Mesothelial cell of epicardium (in vitro differentiated cells): ENCODE measurements around the gene CORIN. TPM values are rescaled to one million over a fixed set of nuclear protein-coding genes. Genes with fewer than 3 reads are reported as not detected.

Experiments used
- DNase-seq, 2 experiments: peaks; one replicate each; pipeline ENCODE4 v3.0.0; 2021; ENCODE audit warnings: low spot score in 2 of 2; ENCODE audit not compliant: unreplicated experiment in 2 of 2
- H3K27ac Mint-ChIP-seq: 2 replicates; pipeline ENCODE4 v1.8.0; 2021; ENCODE audit warnings: mixed read lengths
- H3K27me3 Mint-ChIP-seq: 2 replicates; pipeline ENCODE4 v1.8.0; 2021; ENCODE audit warnings: low read depth, mixed read lengths
- H3K36me3 Mint-ChIP-seq: 2 replicates; pipeline ENCODE4 v1.8.0; 2021; ENCODE audit warnings: mixed read lengths
- H3K4me1 Mint-ChIP-seq: 2 replicates; pipeline ENCODE4 v1.8.0; 2021; ENCODE audit warnings: mixed read lengths
- H3K4me3 Mint-ChIP-seq: 2 replicates; pipeline ENCODE4 v1.8.0; 2021; ENCODE audit warnings: mild to moderate bottlenecking, moderate library complexity, mixed read lengths
- H3K9me3 Mint-ChIP-seq: 2 replicates; pipeline ENCODE4 v1.8.0; 2021; ENCODE audit warnings: mixed read lengths
- total RNA-seq: library from RNA; stranded (reverse); gene quantifications from 3 replicates; pipeline ENCODE4 v1.2.1, GENCODE V29; 2021
- TF ChIP-seq, protein P1 (sequence below): fragments of 200-600 bp; sonication (generic); IDR thresholded peaks from one replicate; pipeline ENCODE4 v1.5.0; 2021; ENCODE audit warnings: antibody characterized with exemption; ENCODE audit not compliant: unreplicated experiment

CORIN gene
- total RNA-seq, 1 donor from 2014 or later = 1.5 TPM

DNA sequence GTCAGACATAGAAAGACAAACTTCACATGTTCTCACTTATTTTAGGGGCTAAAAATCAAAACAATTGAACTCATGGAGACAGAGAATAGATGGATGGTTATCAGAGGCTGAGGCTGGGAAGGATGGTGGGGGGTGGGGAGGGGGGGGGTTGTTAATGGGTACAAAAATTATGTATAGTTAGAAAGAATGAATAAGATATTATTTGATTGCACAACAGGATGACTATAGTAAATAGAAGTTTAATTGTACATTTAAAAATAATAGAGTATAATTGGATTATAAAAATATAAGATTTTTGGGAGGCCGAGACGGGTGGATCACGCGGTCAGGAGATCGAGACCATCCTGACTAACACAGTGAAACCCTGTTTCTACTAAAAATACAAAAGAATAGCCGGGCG, 33.3 kb downstream of the CORIN start:
- H3K27me3 Mint-ChIP-seq = no peaks in the 10 kb centered on the region
- no peaks in the 10 kb centered on the region for H3K36me3 Mint-ChIP-seq
- H3K9me3 Mint-ChIP-seq = peaks cover 22% of the 10 kb centered on the region
- H3K4me3 Mint-ChIP-seq = no peak overlapping the region
- H3K4me1 Mint-ChIP-seq = no peaks in the 10 kb centered on the region
- H3K27ac Mint-ChIP-seq = no peak overlapping the region
- TF ChIP-seq, protein P1, sequence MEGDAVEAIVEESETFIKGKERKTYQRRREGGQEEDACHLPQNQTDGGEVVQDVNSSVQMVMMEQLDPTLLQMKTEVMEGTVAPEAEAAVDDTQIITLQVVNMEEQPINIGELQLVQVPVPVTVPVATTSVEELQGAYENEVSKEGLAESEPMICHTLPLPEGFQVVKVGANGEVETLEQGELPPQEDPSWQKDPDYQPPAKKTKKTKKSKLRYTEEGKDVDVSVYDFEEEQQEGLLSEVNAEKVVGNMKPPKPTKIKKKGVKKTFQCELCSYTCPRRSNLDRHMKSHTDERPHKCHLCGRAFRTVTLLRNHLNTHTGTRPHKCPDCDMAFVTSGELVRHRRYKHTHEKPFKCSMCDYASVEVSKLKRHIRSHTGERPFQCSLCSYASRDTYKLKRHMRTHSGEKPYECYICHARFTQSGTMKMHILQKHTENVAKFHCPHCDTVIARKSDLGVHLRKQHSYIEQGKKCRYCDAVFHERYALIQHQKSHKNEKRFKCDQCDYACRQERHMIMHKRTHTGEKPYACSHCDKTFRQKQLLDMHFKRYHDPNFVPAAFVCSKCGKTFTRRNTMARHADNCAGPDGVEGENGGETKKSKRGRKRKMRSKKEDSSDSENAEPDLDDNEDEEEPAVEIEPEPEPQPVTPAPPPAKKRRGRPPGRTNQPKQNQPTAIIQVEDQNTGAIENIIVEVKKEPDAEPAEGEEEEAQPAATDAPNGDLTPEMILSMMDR = no peak
- DNase-seq = no peak

DNA sequence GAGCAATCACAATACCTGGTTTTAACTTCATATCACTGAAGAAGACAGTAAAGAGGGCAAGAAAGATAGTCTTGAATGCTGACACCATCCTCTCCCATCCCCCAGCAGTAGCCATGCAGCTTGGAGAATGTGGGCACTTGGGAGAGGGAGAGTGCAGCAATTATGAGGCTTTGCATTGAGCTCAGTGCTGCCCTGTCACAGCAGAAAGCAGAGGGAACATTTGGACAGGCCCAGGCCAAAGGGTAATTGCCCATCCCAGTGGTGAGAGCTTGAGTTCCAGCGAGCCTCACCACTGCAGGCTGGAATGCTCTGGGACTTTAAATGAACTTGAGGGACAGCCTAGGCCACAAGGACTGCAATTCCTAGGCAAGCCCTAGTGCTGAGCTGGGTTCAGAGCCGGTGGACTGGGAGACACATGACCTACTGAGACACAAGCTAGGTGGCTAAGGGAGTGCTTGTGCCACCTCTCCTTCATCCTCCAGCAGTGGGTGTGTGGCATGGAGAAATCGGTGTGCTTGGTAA, 36.3 kb downstream of the CORIN start:
- Mint-ChIP-seq H3K27ac (no peak overlapping the region), H3K9me3 (peaks cover 28% of the 10 kb centered on the region), H3K4me3 (no peak overlapping the region), H3K36me3 (no peaks in the 10 kb centered on the region), H3K4me1 (no peaks in the 10 kb centered on the region), H3K27me3 (no peaks in the 10 kb centered on the region)
- DNase-seq = no peak
- TF ChIP-seq, protein P1 = no peak

GRCh38 chr4:47798165-47798564, 39.7 kb downstream of the CORIN start:
- H3K36me3 Mint-ChIP-seq = no peaks in the 10 kb centered on the region
- no peaks in the 10 kb centered on the region for H3K27me3 Mint-ChIP-seq
- DNase-seq = no peak
- no peaks in the 10 kb centered on the region for H3K4me1 Mint-ChIP-seq
- peaks cover 15% of the 10 kb centered on the region for H3K9me3 Mint-ChIP-seq
- H3K27ac Mint-ChIP-seq = no peak overlapping the region
- no peak overlapping the region for H3K4me3 Mint-ChIP-seq
- TF ChIP-seq, protein P1 = no peak

DNA sequence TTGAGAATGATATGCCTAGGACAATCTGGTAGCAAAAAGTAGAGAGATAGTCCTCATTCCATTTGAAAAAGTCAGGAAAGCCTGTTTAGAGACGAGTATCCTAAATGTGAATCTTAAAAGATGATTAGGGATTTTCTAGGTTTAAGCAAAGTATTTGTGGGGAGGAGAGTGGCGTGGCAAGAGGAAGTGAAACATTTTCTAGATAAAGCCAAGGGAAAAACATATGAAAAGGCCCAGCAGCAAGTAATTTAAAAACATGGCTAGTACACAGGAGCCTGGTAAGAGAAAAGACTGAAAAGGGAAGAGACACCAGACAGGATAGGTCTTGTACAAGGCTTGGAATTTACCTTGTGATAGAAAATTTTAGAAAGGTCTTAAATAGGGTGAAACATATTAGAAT, 45.9 kb downstream of the CORIN start:
- TF ChIP-seq, protein P1 = no peak
- peaks cover 1% of the 10 kb centered on the region for H3K27me3 Mint-ChIP-seq
- no peaks in the 10 kb centered on the region for H3K4me1 Mint-ChIP-seq
- no peaks in the 10 kb centered on the region for H3K36me3 Mint-ChIP-seq
- peaks cover 4% of the 10 kb centered on the region for H3K9me3 Mint-ChIP-seq
- H3K4me3 Mint-ChIP-seq = no peak overlapping the region
- H3K27ac Mint-ChIP-seq = no peak overlapping the region
- no peak for DNase-seq

DNA sequence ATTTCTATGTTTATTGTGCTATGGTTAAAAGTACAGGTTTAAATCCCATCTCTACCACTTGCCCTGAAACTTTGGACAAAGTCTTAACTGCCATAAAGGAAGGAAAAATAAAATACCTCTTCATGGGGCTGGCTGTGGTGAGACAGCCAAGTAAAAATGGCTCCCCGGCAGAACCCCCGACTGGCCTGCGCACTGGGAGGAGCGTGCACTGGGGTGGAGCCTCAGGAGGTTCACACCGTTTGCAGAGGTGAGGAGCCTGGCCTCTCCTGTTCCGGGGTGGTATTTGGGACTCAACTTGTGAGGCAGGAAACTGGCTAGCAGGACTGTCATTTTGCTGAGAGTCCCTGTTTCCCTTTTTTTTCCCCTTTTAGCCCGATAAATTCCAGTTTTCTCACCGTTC, 47.8 kb downstream of the CORIN start:
- Mint-ChIP-seq H3K9me3 (peaks cover 4% of the 10 kb centered on the region), H3K4me1 (no peaks in the 10 kb centered on the region), H3K27me3 (peaks cover 1% of the 10 kb centered on the region), H3K4me3 (no peak overlapping the region), H3K36me3 (no peaks in the 10 kb centered on the region), H3K27ac (no peak overlapping the region)
- no peak for DNase-seq
- TF ChIP-seq, protein P1 = no peak

DNA sequence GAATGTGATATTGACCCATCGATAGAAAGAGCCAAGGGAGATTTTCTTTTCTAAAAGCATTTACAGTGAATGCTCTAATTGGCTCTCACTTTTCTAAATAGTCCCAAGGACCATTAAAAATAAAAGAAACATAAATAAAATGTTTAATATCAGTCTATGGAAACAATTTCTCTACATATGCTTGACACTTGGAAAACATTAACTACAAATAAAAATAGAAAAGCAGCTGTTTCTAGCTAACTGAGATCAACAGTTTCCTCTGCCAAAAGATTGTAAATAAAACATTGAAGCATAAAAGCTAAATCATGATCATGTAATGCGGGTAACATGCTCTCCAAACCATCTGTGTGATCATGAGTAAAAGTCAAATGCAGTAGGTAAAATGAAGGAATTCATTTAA, 49.7 kb downstream of the CORIN start:
- Mint-ChIP-seq H3K9me3 (peaks cover 4% of the 10 kb centered on the region), H3K4me3 (no peak overlapping the region), H3K27ac (no peak overlapping the region), H3K4me1 (no peaks in the 10 kb centered on the region), H3K27me3 (peaks cover 1% of the 10 kb centered on the region), H3K36me3 (no peaks in the 10 kb centered on the region)
- TF ChIP-seq, protein P1 = no peak
- no peak for DNase-seq
